Psoas muscle (tissue), 8 donors: ENCODE results near the gene INAFM2. TPM values are rescaled to one million over a fixed set of nuclear protein-coding genes. Genes with fewer than 3 reads are reported as not detected.

ENCODE experiments used
- ATAC-seq, 4 donors: fragments of 200-7000 bp; cut with Tn5 transposase; one replicate each; pipeline ENCODE4 v1.9.1; 2020; ENCODE audit warnings: moderate library complexity in 3 of 4, mild to moderate bottlenecking in 2 of 4
- DNase-seq, 2 donors: peaks; one replicate each; pipeline ENCODE4 v3.0.0-alpha.2; 2020
- H3K27ac ChIP-seq: fragments of 200-600 bp; one replicate; pipeline ENCODE4 v1.8.0; 2022
- H3K27me3 ChIP-seq, 3 donors: fragments of 200-600 bp in 1 of 3; one replicate each; pipeline versions ENCODE4 v1.6.1 to v1.8.0; 2013 to 2022; ENCODE audit warnings: low read length in 2 of 3, mild to moderate bottlenecking in 2 of 3, moderate library complexity in 1 of 3; ENCODE audit not compliant: insufficient read depth in 3 of 3
- H3K36me3 ChIP-seq, 2 donors: fragments of 200-600 bp in 1 of 2; one replicate each; pipeline versions ENCODE4 v1.6.1 to v1.8.0; 2013 to 2022; ENCODE audit warnings: low read depth in 1 of 2, mild to moderate bottlenecking in 1 of 2, moderate library complexity in 1 of 2; ENCODE audit not compliant: insufficient read depth in 1 of 2
- H3K4me1 ChIP-seq: fragments of 200-600 bp; one replicate; pipeline ENCODE4 v1.8.0; 2022
- H3K4me3 ChIP-seq: fragments of 200-600 bp; one replicate; pipeline ENCODE4 v1.8.0; 2022; ENCODE audit warnings: mild to moderate bottlenecking
- H3K9me3 ChIP-seq: fragments of 200-600 bp; one replicate; pipeline ENCODE4 v1.8.0; 2022
- CTCF ChIP-seq: fragments of 200-600 bp; IDR thresholded peaks from one replicate; pipeline ENCODE4 v1.8.0; 2022; ENCODE audit warnings: antibody characterized with exemption
- WGBS, 3 donors: extraction: QIAGEN DNeasy Blood & Tissue Kit; methylation state at CpG; one replicate each; pipeline versions ENCODE4 v1.1.6 to v1.1.7; 2013; 5-methylcytosine and 5-hydroxymethylcytosine counted together
- intact Hi-C, 2 donors: fragments of 100-400 bp; cut with DNase I; formaldehyde crosslinking; loops; one replicate each; pipeline versions ENCODE4 v1.11.0 to v1.14.2; 2022
- polyA plus RNA-seq, 3 donors: library from polyadenylated mRNA; stranded (reverse); fragments of 200-250 nt; gene quantifications; one replicate each; pipeline ENCODE4 v1.2.3, GENCODE V29; 2013
- total RNA-seq, 4 donors: library from RNA; stranded (reverse); fragmentation: NEBNext Ultra II Directional in 2 of 4; extraction: Animal tissue kit (Norgen Biotek cat#: 25700) in 2 of 4; gene quantifications; one replicate each; pipeline versions ENCODE4 v1.2.1 to v1.2.4, GENCODE V29; 2021 to 2023
- donor health status: healthy with polysubstance abuse.
- donor health status: DM: no; HTN: no; CAD: no; lungs with moderate emphysema.
- donor health status: Bipolar disorder and iron deficiency.
- donor health status: healthy.
- donor health status: DM: yes; HTN: yes; CAD: no.
- donor health status: DM: no; HTN: no; CAD: no.
- donor health status: DM: no; HTN: no; CAD: no.
- donor health status: DM: yes; HTN: yes; CAD: no.

Gene INAFM2
- total and polyA plus RNA-seq, 7 donors, result 5.8 to 32.4 (median 22.3) TPM

- H3K4me3 ChIP-seq, result no peak overlapping the region
- H3K9me3 ChIP-seq, result no peaks in the 10 kb centered on the region
- no peak for TF ChIP-seq CTCF
- intact Hi-C loops, result no loop called here
- no peaks in the 10 kb centered on the region for H3K36me3 ChIP-seq
- DNase-seq (no peak), ATAC-seq (peak in 3 of 4 donors; percentile 33 to 78 (median 64))
- no peaks in the 10 kb centered on the region for H3K4me1 ChIP-seq
- 42 to 46% (median 44%) methylated on average over 10 of the region's 10 CpGs for WGBS, 3 donors
- H3K27ac ChIP-seq, result no peak overlapping the region
- H3K27me3 ChIP-seq, result no peaks in the 10 kb centered on the region
Measured at GRCh38 chr15:40313531-40314398, 9.7 kb upstream of the INAFM2 start.

- no peaks in the 10 kb centered on the region for H3K27me3 ChIP-seq
- DNase-seq, result no peak
- WGBS, 3 donors, result 63 to 84% (median 70%) methylated on average over 4 of the region's 4 CpGs
- no peaks in the 10 kb centered on the region for H3K9me3 ChIP-seq
- no peak for TF ChIP-seq CTCF
- peak in 3 of 4 donors; percentile 58 to 75 (median 69) for ATAC-seq
- intact Hi-C loops, result no loop called here
- no peak overlapping the region for H3K4me3 ChIP-seq
- H3K27ac ChIP-seq, result no peak overlapping the region
- H3K4me1 ChIP-seq, result no peaks in the 10 kb centered on the region
- H3K36me3 ChIP-seq, result no peaks in the 10 kb centered on the region
Measured at GRCh38 chr15:40314723-40315276, 8.7 kb upstream of the INAFM2 start.

GRCh38 chr15:40316931-40317330 is 6.6 kb upstream of the INAFM2 start:
- Histone ChIP-seq H3K4me1 (peaks cover 3% of the 10 kb centered on the region), H3K27me3 (no peaks in the 10 kb centered on the region), H3K36me3 (no peaks in the 10 kb centered on the region), H3K9me3 (no peaks in the 10 kb centered on the region), H3K27ac (no peak overlapping the region), H3K4me3 (no peak overlapping the region)
- no peak for TF ChIP-seq CTCF
- intact Hi-C loops, result no loop called here
- DNase-seq (no peak), ATAC-seq (no peak)
- WGBS, 3 donors, result 74 to 82% (median 80%) methylated on average over 3 of the region's 3 CpGs

GRCh38 chr15:40317580-40317979 is 5.9 kb upstream of the INAFM2 start:
- DNase-seq (no peak), ATAC-seq (no peak)
- H3K27me3 ChIP-seq, result no peaks in the 10 kb centered on the region
- H3K36me3 ChIP-seq, result no peaks in the 10 kb centered on the region
- no peaks in the 10 kb centered on the region for H3K9me3 ChIP-seq
- intact Hi-C loops, result no loop called here
- H3K27ac ChIP-seq, result no peak overlapping the region
- TF ChIP-seq CTCF, result no peak
- peaks cover 3% of the 10 kb centered on the region for H3K4me1 ChIP-seq
- WGBS, 3 donors, result 60 to 76% (median 72%) methylated on average over 4 of the region's 4 CpGs
- H3K4me3 ChIP-seq, result no peak overlapping the region
